ENCODE data around the gene FH. TPM values are rescaled to one million over a fixed set of nuclear protein-coding genes. Genes with fewer than 3 reads are reported as not detected.

Gene FH
- total RNA-seq, 4 donors from 2014 or later: 37.2 to 65.8 (median 45.2) TPM

GRCh38 chr1:241464985-241465384 is 54.6 kb downstream of the FH start:
- 87% methylated on average over 4 of the region's 4 CpGs for WGBS, 2 donors
- intact Hi-C loops (cut with DNase I; ENCODE audit: low total_unique reads): no loop called here

GRCh38 chr1:241462391-241462790 is 57.2 kb downstream of the FH start:
- intact Hi-C loops (cut with DNase I; ENCODE audit: low total_unique reads): no loop called here
- 49 to 55% methylated on average over 2 of the region's 2 CpGs for WGBS, 2 donors
- no peak for TF ChIP-seq CTCF (IDR thresholded peaks at IDR 0.05)
- TF ChIP-seq POLR2A (IDR thresholded peaks at IDR 0.05): no peak
- DNase-seq (ENCODE audit: low spot score in 2 of 2): no peak
- H3K4me3 ChIP-seq (ENCODE audit: low read depth, poor library complexity, severe bottlenecking): no peak overlapping the region

More at GRCh38 chr1:241464985-241465384, 54.6 kb downstream of the FH start:
- TF ChIP-seq POLR2A (IDR thresholded peaks at IDR 0.05) (no peak), CTCF (IDR thresholded peaks at IDR 0.05) (no peak)
- no peak for DNase-seq (ENCODE audit: low spot score in 2 of 2)
- H3K4me3 ChIP-seq (ENCODE audit: low read depth, poor library complexity, severe bottlenecking): no peak overlapping the region

GRCh38 chr1:241460098-241460873 is 59.3 kb downstream of the FH start:
- WGBS, 2 donors: 71 to 82% methylated on average over 6 of the region's 6 CpGs

GRCh38 chr1:241459186-241459802 is 60.3 kb downstream of the FH start:
- intact Hi-C loops (cut with DNase I; ENCODE audit: low total_unique reads): no loop called here
- TF ChIP-seq CTCF (IDR thresholded peaks at IDR 0.05): no peak
- TF ChIP-seq POLR2A (IDR thresholded peaks at IDR 0.05): no peak
- DNase-seq (ENCODE audit: low spot score in 2 of 2): no peak
- 51 to 55% methylated on average over 2 of the region's 2 CpGs for WGBS, 2 donors
- no peak overlapping the region for H3K4me3 ChIP-seq (ENCODE audit: low read depth, poor library complexity, severe bottlenecking)

More at GRCh38 chr1:241460098-241460873, 59.3 kb downstream of the FH start:
- no peak for DNase-seq (ENCODE audit: low spot score in 2 of 2)
- intact Hi-C loops (cut with DNase I; ENCODE audit: low total_unique reads): no loop called here
- H3K4me3 ChIP-seq (ENCODE audit: low read depth, poor library complexity, severe bottlenecking): no peak overlapping the region
- no peak for TF ChIP-seq POLR2A (IDR thresholded peaks at IDR 0.05)
- TF ChIP-seq CTCF (IDR thresholded peaks at IDR 0.05): no peak

- no peak for DNase-seq (ENCODE audit: low spot score in 2 of 2)
- intact Hi-C loops (cut with DNase I; ENCODE audit: low total_unique reads): no loop called here
- no peak overlapping the region for H3K4me3 ChIP-seq (ENCODE audit: low read depth, poor library complexity, severe bottlenecking)
- TF ChIP-seq POLR2A (IDR thresholded peaks at IDR 0.05) (no peak), CTCF (IDR thresholded peaks at IDR 0.05) (no peak)
Measured at GRCh38 chr1:241457421-241457820, 62.1 kb downstream of the FH start.

All from lower leg skin (tissue), 4 donors.